ENCODE data around the gene HIPK4.

HIPK4 gene

GRCh38 chr19:40365010-40365409 is 25.0 kb downstream of the HIPK4 start:
- H3K4me3 ChIP-seq (ENCODE audit: low read depth, low read length): no peak overlapping the region
- H3K9me3 ChIP-seq (ENCODE audit: insufficient read depth, low read depth, low read length): no peaks in the 10 kb centered on the region
- H4K8ac ChIP-seq (ENCODE audit: low read depth, low read length): no peak overlapping the region
- H2BK120ac ChIP-seq (ENCODE audit: insufficient read depth, low read length, poor library complexity): no peak overlapping the region
- H2BK5ac ChIP-seq (ENCODE audit: low read depth, low read length, poor library complexity): no peak overlapping the region
- H3K23ac ChIP-seq (ENCODE audit: low read length): no peak overlapping the region
- H3K18ac ChIP-seq (ENCODE audit: low read length): no peak overlapping the region
- DNase-seq: no peak
- peak overlapping the region; percentile 78 for H4K12ac ChIP-seq (ENCODE audit: low read depth, low read length)
- peaks cover 13% of the 10 kb centered on the region for H3K79me2 ChIP-seq (ENCODE audit: control insufficient read depth, insufficient read depth, low read length, poor library complexity)
- H3K4me2 ChIP-seq (ENCODE audit: low read length): no peak overlapping the region
- no peak overlapping the region for H4K91ac ChIP-seq (ENCODE audit: low read depth, low read length)
- no peak overlapping the region for H3K9ac ChIP-seq (ENCODE audit: low read length)
- H2BK12ac ChIP-seq (ENCODE audit: low read length): peak overlapping the region; percentile 93
- peaks cover 26% of the 10 kb centered on the region for H3K79me1 ChIP-seq (ENCODE audit: low read length)
- H3K36me3 ChIP-seq (ENCODE audit: control insufficient read depth in 1 of 2, insufficient read depth in 2 of 2, low read length in 2 of 2): peaks cover 23 to 24% of the 10 kb centered on the region in 2 experiments
- WGBS (ENCODE audit: extremely low coverage, insufficient coverage, insufficient read length): no CpG with 5 or more reads among the region's 3 CpGs
- no peaks in the 10 kb centered on the region for H3K27me3 ChIP-seq (ENCODE audit: insufficient read depth, low read length)
- H3K27ac ChIP-seq (ENCODE audit: low read depth, low read length): no peak overlapping the region
- peak overlapping the region; percentile 94 for H2AK5ac ChIP-seq (ENCODE audit: low read length)
- peak overlapping the region; percentile 70 for H3K4ac ChIP-seq (ENCODE audit: low read depth, low read length)
- peaks cover 25 to 37% of the 10 kb centered on the region in 2 experiments for H3K4me1 ChIP-seq (ENCODE audit: control insufficient read depth in 1 of 2, insufficient read depth in 2 of 2, low read length in 2 of 2)
- no peak overlapping the region for H2AFZ ChIP-seq (ENCODE audit: insufficient read depth, low read length, poor library complexity)
- no peak overlapping the region for H3K14ac ChIP-seq (ENCODE audit: low read length)

GRCh38 chr19:40363069-40363468 is 26.9 kb downstream of the HIPK4 start:
- Histone ChIP-seq H2AK5ac (ENCODE audit: low read length) (no peak overlapping the region), H3K27ac (ENCODE audit: low read depth, low read length) (peak overlapping the region; percentile 73), H2AFZ (ENCODE audit: insufficient read depth, low read length, poor library complexity) (no peak overlapping the region), H3K36me3 (ENCODE audit: control insufficient read depth in 1 of 2, insufficient read depth in 2 of 2, low read length in 2 of 2) (peaks cover 11 to 12% of the 10 kb centered on the region in 2 experiments), H2BK120ac (ENCODE audit: insufficient read depth, low read length, poor library complexity) (no peak overlapping the region), H4K91ac (ENCODE audit: low read depth, low read length) (peak overlapping the region; percentile 26), H3K79me1 (ENCODE audit: low read length) (peaks cover 26% of the 10 kb centered on the region), H3K4me3 (ENCODE audit: low read depth, low read length) (no peak overlapping the region), H3K79me2 (ENCODE audit: control insufficient read depth, insufficient read depth, low read length, poor library complexity) (peaks cover 13% of the 10 kb centered on the region), H4K8ac (ENCODE audit: low read depth, low read length) (no peak overlapping the region), H3K9me3 (ENCODE audit: insufficient read depth, low read depth, low read length) (no peaks in the 10 kb centered on the region), H3K9ac (ENCODE audit: low read length) (no peak overlapping the region), H3K4ac (ENCODE audit: low read depth, low read length) (no peak overlapping the region), H4K12ac (ENCODE audit: low read depth, low read length) (no peak overlapping the region), H2BK5ac (ENCODE audit: low read depth, low read length, poor library complexity) (peak overlapping the region; percentile 21), H2BK12ac (ENCODE audit: low read length) (peak overlapping the region; percentile 42), H3K4me1 (ENCODE audit: control insufficient read depth in 1 of 2, insufficient read depth in 2 of 2, low read length in 2 of 2) (peaks cover 27 to 40% of the 10 kb centered on the region in 2 experiments), H3K27me3 (ENCODE audit: insufficient read depth, low read length) (no peaks in the 10 kb centered on the region), H3K23ac (ENCODE audit: low read length) (no peak overlapping the region), H3K4me2 (ENCODE audit: low read length) (no peak overlapping the region), H3K18ac (ENCODE audit: low read length) (peak overlapping the region; percentile 11), H3K14ac (ENCODE audit: low read length) (no peak overlapping the region)
- DNase-seq: no peak
- no CpG with 5 or more reads among the region's 5 CpGs for WGBS (ENCODE audit: extremely low coverage, insufficient coverage, insufficient read length)

GRCh38 chr19:40362160-40362559 is 27.8 kb downstream of the HIPK4 start:
- H4K12ac ChIP-seq (ENCODE audit: low read depth, low read length): no peak overlapping the region
- peaks cover 25% of the 10 kb centered on the region for H3K79me1 ChIP-seq (ENCODE audit: low read length)
- H3K4me3 ChIP-seq (ENCODE audit: low read depth, low read length): no peak overlapping the region
- no peak overlapping the region for H2AK5ac ChIP-seq (ENCODE audit: low read length)
- no CpG with 5 or more reads among the region's 3 CpGs for WGBS (ENCODE audit: extremely low coverage, insufficient coverage, insufficient read length)
- no peak overlapping the region for H3K14ac ChIP-seq (ENCODE audit: low read length)
- H3K4me2 ChIP-seq (ENCODE audit: low read length): no peak overlapping the region
- no peak overlapping the region for H3K4ac ChIP-seq (ENCODE audit: low read depth, low read length)
- H3K18ac ChIP-seq (ENCODE audit: low read length): no peak overlapping the region
- H2BK120ac ChIP-seq (ENCODE audit: insufficient read depth, low read length, poor library complexity): peak overlapping the region; percentile 36
- peak overlapping the region; percentile 14 for H3K27ac ChIP-seq (ENCODE audit: low read depth, low read length)
- no peak overlapping the region for H4K8ac ChIP-seq (ENCODE audit: low read depth, low read length)
- peaks cover 24 to 35% of the 10 kb centered on the region in 2 experiments for H3K4me1 ChIP-seq (ENCODE audit: control insufficient read depth in 1 of 2, insufficient read depth in 2 of 2, low read length in 2 of 2)
- H3K36me3 ChIP-seq (ENCODE audit: control insufficient read depth in 1 of 2, insufficient read depth in 2 of 2, low read length in 2 of 2): peaks cover 2 to 3% of the 10 kb centered on the region in 2 experiments
- peak overlapping the region; percentile 33 for H4K91ac ChIP-seq (ENCODE audit: low read depth, low read length)
- H3K79me2 ChIP-seq (ENCODE audit: control insufficient read depth, insufficient read depth, low read length, poor library complexity): peaks cover 9% of the 10 kb centered on the region
- no peak overlapping the region for H3K9ac ChIP-seq (ENCODE audit: low read length)
- H2AFZ ChIP-seq (ENCODE audit: insufficient read depth, low read length, poor library complexity): no peak overlapping the region
- no peak overlapping the region for H2BK12ac ChIP-seq (ENCODE audit: low read length)
- DNase-seq: no peak
- H3K23ac ChIP-seq (ENCODE audit: low read length): no peak overlapping the region
- peak overlapping the region; percentile 9 for H2BK5ac ChIP-seq (ENCODE audit: low read depth, low read length, poor library complexity)
- no peaks in the 10 kb centered on the region for H3K9me3 ChIP-seq (ENCODE audit: insufficient read depth, low read depth, low read length)
- H3K27me3 ChIP-seq (ENCODE audit: insufficient read depth, low read length): no peaks in the 10 kb centered on the region

DNA sequence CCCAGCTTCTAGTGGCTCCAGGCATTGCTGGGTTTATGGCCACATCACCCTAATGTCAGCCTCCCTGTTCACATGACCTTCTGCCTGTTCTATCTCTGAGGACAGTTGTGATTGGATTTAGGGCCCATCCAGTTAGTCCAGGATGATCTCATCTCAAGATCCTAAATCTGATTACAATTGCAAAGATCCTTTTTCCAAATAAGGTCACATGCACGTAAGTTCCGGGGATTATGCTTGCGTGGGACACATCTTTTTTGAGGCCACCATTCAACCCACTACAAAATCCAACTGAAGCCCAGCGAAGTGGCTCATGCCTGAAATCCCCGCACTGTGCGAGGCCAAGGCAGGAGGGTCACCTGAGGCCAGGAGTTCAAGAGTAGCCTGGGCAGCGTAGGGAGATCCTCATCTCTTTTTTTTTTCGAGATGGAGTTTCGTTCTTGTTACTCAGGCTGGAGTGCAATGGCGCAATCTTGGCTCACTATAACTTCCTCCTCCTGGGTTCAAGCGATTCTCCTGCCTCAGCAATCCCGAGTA is 29.2 kb downstream of the HIPK4 start:
- no peak overlapping the region for H2AK5ac ChIP-seq (ENCODE audit: low read length)
- H3K79me2 ChIP-seq (ENCODE audit: control insufficient read depth, insufficient read depth, low read length, poor library complexity): peaks cover 1% of the 10 kb centered on the region
- H3K9me3 ChIP-seq (ENCODE audit: insufficient read depth, low read depth, low read length): no peaks in the 10 kb centered on the region
- peaks cover 0 to 2% of the 10 kb centered on the region in 2 experiments for H3K36me3 ChIP-seq (ENCODE audit: control insufficient read depth in 1 of 2, insufficient read depth in 2 of 2, low read length in 2 of 2)
- H3K4me2 ChIP-seq (ENCODE audit: low read length): no peak overlapping the region
- H3K79me1 ChIP-seq (ENCODE audit: low read length): peaks cover 13% of the 10 kb centered on the region
- no peak overlapping the region for H3K23ac ChIP-seq (ENCODE audit: low read length)
- peak overlapping the region; percentile 49 for H4K91ac ChIP-seq (ENCODE audit: low read depth, low read length)
- H2BK5ac ChIP-seq (ENCODE audit: low read depth, low read length, poor library complexity): peak overlapping the region; percentile 42
- no peaks in the 10 kb centered on the region for H3K27me3 ChIP-seq (ENCODE audit: insufficient read depth, low read length)
- no peak overlapping the region for H2AFZ ChIP-seq (ENCODE audit: insufficient read depth, low read length, poor library complexity)
- peaks cover 21 to 26% of the 10 kb centered on the region in 2 experiments for H3K4me1 ChIP-seq (ENCODE audit: control insufficient read depth in 1 of 2, insufficient read depth in 2 of 2, low read length in 2 of 2)
- peak overlapping the region; percentile 42 for H3K18ac ChIP-seq (ENCODE audit: low read length)
- peak overlapping the region; percentile 58 for H3K27ac ChIP-seq (ENCODE audit: low read depth, low read length)
- H3K14ac ChIP-seq (ENCODE audit: low read length): peak overlapping the region; percentile 16
- no peak overlapping the region for H2BK120ac ChIP-seq (ENCODE audit: insufficient read depth, low read length, poor library complexity)
- no peak overlapping the region for H3K4me3 ChIP-seq (ENCODE audit: low read depth, low read length)
- no peak overlapping the region for H2BK12ac ChIP-seq (ENCODE audit: low read length)
- H4K12ac ChIP-seq (ENCODE audit: low read depth, low read length): peak overlapping the region; percentile 23
- no peak overlapping the region for H3K4ac ChIP-seq (ENCODE audit: low read depth, low read length)
- no peak overlapping the region for H3K9ac ChIP-seq (ENCODE audit: low read length)
- peak; percentile 70 to 85 for DNase-seq
- H4K8ac ChIP-seq (ENCODE audit: low read depth, low read length): peak overlapping the region; percentile 10
- WGBS (ENCODE audit: extremely low coverage, insufficient coverage, insufficient read length): no CpG with 5 or more reads among the region's 12 CpGs

Data from trophoblast cell (in vitro differentiated cells and primary cell).